Middle frontal gyrus (tissue), 1 donor: Measurements from ENCODE around the gene GLRA2.

Source experiments
- DNase-seq: peaks from one replicate; pipeline ENCODE4 v3.0.0-alpha.2; 2015; ENCODE audit warnings: low spot score; ENCODE audit errors: extremely low spot score

The GLRA2 gene

GRCh38 chrX:14697451-14697850 lies 168.1 kb downstream of the GLRA2 start:
- no peak for DNase-seq

DNA sequence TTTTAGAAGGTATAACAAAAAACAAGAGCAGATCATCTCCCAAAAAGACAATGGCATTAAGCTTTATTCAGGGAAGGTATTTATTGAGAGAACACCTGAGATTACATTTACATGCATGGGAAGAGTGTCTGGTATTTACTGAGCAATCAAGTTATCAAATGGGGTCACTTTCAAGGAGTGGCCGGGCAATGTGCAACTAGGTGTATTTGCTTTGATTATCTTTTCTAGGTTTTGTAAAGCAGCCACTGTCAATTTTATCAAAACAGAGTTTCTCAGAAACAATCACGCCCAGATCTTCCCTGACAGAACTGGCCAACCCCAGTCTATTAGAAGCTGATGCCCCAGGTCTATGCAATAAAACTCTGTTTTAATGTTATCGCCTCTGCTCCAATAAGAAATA lies 169.5 kb downstream of the GLRA2 start:
- DNase-seq, result no peak

GRCh38 chrX:14700982-14701381 lies 171.6 kb downstream of the GLRA2 start:
- DNase-seq, result no peak

GRCh38 chrX:14702145-14702544 lies 172.8 kb downstream of the GLRA2 start:
- no peak for DNase-seq

GRCh38 chrX:14712096-14712495 lies 182.8 kb downstream of the GLRA2 start:
- DNase-seq, result no peak

GRCh38 chrX:14717949-14718348 lies 188.6 kb downstream of the GLRA2 start:
- no peak for DNase-seq

GRCh38 chrX:14718403-14718802 lies 189.1 kb downstream of the GLRA2 start:
- DNase-seq, result no peak

DNA sequence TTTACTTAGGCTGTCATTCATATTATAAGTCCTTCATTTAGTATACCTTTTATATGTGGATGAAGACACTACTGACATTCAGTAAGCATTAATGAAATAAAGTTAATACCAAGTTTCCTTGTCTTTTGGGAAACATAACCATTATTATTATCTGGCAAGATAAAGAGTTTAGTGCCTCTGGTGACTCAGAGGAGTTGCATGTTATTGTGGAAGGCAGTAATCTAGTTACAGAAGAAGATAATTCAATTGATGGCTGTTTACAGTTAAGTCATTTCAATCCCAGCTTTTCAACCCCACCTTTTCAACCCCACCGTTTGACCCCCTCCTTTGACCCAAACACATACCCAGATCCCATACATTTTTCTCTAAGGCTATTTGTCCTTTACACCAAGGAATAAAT lies 199.7 kb downstream of the GLRA2 start:
- DNase-seq, result no peak

DNA sequence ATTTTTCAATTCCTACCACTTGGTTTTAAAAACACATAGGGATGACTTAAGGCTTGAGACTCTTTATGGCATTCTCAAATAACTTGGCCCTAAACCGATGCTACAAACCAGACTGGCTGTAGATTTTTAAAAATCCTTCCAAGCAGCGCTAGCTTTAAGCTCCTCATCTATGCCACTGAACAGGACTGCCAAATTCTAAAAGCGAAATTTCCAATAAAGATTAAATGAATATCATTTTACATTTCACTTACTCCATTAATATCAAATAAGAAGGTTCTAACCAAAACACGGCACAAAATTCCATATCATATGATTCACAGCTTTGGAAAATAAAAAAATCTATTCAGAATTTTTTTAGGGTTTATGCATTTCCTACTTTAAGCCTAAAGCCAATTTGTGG lies 209.3 kb downstream of the GLRA2 start:
- no peak for DNase-seq

DNA sequence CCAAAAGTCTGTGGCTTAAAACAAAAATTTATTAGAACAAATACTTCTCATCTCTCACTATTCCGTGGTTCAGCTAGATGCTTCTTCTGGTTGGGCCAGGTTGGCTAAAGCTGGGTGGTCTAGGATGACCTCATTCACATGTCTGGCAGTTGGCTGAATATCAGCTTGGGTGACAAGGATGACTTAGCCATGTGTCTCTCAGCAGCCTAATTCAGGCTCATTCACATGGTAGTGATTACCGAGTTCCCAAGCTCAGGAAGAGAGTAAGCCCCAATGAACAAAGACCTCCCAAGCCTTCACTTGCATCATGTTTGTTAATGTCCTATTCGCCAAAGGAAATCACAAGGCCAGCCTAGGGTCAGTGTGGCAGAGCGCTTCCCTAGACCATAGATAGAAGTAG lies 224.1 kb downstream of the GLRA2 start:
- DNase-seq, result no peak

- no peak for DNase-seq
These were observed 228.7 kb downstream of the GLRA2 start for GRCh38 chrX:14758029-14758491.

GRCh38 chrX:14775416-14775815 lies 246.1 kb downstream of the GLRA2 start:
- DNase-seq, result no peak

DNA sequence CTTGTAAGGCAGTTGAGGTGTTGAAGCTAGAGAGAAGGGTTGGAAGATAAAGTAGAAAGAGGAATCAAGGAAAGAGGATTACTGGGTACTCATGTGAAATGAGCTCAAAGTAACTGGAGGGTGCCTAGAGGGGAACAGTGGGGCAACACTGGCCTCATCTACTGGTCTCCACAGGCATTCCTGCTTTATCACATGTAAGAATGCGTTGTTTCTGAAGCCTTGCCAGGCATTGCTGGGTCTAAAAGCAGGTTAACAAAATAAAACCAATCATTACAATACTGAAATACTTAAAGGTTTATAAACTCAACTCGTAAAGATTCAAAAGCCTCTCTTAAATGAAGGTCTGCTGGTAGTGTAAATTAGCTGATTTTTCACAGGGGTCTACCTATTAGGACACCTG lies 247.6 kb downstream of the GLRA2 start:
- no peak for DNase-seq

- DNase-seq, result no peak
These were observed 248.2 kb downstream of the GLRA2 start for GRCh38 chrX:14777525-14777924.

DNA sequence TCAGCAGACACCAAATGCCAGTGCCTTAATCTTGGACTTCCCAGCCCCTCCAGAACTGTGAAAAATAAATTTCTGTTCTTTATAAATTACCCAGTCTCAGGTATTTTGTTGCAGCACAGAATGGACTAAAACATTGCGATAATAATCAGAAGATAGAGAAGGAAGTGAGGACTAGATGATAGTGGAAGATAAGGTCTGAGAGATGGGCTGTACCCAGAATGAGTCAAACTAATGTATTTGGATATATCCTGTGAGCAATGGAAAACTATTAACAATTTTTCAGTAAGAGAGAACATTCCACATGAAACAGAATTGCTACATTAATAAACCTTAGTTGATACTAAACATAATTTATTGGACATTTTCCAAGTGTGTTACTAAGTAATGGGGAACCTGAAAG lies 250.2 kb downstream of the GLRA2 start:
- no peak for DNase-seq
